Measurements from ENCODE around the gene ANXA6.

The ANXA6 gene

DNA sequence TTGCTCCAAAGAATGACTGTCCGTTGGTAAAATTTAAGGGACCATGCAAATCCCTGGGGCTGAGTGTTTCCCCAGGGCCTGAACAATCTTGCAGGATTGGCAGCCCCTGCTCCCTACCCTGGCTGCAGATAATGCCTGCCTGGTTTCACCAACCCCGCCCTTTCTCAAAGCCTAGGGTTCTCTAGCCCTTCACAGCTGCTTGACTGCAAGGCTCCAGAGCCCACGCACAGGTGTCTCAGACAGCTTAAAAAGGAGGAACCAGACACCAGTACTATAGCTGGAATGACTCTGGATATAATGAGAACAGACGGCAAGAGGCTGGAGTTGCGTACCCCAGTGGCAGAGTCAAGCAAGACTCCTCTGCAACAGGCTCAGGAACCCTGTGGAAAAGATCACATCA, 51.5 kb downstream of the ANXA6 start:
- no peak for DNase-seq

DNA sequence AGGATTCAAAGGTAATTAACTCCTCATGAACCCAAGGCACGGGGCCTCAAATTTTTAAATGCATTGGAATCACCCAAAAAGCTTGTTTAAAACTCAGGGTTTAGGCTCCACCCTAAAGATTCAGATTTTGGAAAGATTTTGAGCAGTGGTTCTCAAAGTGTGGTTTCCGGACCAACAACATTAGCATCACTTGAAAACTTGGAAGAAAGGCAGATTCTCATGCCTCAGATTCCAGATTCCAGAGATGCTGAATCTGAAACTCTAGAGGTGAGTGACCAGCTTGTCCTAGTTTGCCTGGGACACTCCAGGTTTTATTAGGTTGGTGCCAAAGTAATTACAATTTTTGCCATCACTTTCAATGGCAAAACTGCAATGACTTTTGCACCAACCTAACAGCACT, 52.0 kb downstream of the ANXA6 start:
- no peak for DNase-seq

DNA sequence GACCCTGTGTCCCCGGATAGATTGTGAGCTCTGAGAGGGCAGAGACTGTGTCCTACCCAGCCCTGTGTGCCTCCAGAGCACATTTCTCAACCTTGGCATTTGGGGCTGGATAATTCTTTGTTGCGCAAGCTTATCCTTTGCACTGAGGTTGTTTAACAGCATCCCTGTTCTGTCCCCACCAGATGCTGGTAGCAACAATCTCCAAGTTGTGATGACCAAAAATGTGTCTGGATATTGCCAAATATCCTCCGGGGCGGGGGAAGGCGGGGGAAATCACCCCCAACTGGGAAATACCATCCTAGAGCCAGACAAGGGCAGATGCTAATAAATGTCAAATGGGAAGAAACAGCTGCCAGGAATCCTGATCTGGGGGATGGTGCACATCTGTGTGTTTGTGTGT, 52.8 kb downstream of the ANXA6 start:
- DNase-seq = no peak

DNA sequence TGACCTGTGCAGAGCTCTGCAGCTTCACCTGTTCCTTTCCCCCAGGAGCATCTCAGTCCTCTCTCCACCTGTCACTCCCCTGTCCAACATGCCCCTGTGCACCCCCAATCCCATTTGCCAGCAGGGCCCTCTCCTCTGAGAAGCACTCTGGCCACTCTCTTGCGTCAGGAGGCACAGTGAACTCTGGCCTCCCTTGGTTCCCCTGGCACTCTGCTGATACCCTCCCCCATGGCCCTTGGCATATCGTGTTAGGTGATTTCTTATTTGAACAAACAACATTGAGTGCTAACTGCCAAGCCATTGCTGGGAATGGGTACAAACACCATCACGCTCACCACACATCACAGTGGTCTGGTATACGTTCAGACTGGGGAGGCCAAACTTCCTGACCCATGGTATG, 55.8 kb downstream of the ANXA6 start:
- DNase-seq = no peak

DNA sequence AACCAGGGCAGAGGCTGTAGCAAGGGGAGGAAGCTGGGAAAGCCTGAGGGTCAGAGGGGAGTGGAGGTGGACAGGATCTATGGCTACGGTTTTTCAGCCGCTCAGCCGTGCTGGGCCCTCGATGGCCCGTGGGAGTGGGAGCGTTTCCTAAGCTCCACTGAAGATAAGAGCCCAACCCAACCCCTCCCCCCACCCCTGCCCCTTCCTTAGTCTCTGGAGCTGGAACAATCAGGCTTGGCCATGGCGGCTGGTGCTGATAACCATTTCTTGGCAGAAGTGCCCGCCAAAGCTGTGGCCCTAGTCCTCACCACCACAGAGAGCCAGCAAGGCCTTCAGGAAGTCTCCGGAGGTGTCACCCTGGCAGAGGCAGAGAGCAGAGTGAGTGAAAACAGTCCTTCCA, 56.4 kb downstream of the ANXA6 start:
- no peak for DNase-seq

DNA sequence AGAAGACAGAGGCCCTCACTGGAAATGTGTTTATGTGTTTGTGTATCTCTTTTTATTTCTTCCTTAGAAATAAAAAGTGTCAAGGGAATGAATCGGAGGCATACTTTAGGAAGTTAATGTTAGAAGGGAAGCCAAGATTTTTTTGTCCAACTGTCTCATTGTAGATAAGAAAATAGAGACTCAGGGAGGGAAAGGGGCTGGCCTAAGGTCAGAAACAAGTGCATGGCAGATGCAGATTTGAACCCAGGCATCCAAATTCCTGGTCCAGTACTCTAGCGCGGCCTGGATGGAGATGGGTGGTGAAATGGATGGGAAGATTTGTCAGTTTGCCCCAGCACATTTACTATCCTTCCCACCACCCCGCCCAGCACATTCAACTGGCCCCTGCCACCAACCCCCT, 56.9 kb downstream of the ANXA6 start:
- DNase-seq = no peak

DNA sequence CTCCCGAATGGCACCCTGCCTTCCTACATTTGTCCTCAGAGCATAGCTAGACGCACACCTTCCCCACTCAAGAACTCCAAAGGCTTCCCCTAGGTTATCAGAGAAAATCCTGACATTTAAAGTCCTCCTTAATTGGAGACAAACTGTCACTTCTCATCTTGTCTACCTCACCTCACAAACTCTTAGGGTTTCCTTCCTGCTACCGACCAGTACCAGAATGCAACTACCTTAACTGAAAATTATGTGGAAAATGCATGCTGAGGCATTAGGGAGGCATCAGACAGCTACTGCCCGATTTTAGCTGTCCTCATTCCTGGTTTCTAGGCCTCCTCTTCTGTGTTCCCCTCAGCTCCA, 58.8 kb downstream of the ANXA6 start:
- DNase-seq = no peak

DNA sequence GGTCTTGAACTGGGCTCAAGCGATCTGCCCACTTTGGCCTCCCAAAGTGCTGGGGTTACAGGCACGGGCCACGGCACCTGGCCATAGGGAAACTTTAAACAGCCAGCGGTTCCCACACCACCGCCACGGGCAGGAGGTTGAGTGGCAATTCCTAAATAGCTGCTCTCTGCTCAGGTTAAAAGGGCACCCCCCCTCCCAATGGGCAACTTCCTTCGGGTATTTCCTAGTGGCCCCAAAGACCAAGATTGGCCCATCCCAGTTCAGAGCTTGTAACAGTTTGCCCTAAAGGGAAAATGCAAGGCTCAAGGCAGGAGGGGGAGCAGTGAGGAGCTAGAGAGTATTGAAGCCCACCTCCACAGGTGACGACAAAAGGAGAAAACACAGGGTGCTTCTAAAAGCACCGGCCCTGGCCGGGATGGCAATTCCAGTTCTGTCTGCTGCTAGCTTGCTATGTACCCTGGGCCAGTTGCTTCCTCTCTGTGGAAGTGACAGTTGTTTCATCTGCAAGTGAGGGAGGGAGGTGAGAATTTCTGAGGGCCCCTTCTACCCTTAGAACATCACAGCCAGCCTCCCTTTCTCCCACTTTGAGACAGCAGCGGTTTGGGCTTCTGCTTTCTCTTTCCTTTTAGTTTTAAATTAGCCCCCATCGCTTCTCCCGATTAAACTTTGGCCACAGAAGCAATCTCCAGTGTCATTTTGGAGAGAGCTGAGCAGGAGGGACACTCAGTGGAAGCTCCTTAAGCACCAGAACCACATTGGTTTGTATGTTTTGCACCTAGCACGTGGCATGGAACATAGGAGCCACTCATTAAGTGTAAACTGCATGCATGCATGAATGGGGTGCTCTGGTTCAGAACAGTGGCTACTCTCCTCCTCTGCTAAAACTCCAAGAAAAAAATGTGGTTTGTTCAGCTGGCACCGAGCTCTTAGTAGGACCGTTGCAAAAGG, 59.5 kb downstream of the ANXA6 start:
- peak in 3 of 58 donors; percentile 11 to 17 (median 15) for DNase-seq

DNA sequence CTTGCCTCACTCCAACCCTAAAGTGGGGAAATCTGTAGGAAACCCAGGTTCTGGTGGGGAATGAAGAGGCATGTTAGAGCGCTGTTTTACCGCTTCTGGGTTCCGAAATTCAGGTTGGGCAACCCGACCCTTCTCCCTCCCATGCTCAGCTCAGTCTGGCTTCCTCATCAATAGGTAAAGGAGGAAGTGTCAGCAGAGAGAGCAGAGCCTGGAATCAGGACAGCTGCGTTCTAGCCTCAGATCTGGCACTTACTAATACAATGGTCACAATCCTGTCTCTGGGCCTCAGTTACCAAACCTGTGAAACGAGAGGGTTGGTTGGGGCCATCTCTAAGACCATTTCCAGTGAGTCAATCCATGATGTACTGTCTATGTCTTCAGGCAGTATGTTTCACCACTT, 60.5 kb downstream of the ANXA6 start:
- DNase-seq = no peak

DNA sequence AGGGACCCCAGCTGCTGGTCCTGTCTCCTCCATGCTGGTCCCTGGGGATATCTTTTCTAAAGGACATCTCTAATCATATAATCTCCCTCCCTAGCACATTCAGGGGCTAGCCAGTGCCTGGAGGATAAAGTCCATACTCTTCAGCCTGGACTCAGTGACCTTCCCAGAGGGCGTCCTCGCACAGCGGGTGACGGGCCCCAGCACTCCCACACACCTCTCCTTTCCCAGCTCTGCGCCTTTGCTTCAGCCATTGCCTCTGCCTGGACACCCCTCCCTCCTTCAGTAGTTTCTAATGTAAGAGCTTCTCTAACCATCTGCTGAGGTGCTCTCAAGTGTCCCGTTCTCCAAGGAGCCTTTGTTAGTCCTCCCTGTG, 61.6 kb downstream of the ANXA6 start:
- DNase-seq = no peak

DNA sequence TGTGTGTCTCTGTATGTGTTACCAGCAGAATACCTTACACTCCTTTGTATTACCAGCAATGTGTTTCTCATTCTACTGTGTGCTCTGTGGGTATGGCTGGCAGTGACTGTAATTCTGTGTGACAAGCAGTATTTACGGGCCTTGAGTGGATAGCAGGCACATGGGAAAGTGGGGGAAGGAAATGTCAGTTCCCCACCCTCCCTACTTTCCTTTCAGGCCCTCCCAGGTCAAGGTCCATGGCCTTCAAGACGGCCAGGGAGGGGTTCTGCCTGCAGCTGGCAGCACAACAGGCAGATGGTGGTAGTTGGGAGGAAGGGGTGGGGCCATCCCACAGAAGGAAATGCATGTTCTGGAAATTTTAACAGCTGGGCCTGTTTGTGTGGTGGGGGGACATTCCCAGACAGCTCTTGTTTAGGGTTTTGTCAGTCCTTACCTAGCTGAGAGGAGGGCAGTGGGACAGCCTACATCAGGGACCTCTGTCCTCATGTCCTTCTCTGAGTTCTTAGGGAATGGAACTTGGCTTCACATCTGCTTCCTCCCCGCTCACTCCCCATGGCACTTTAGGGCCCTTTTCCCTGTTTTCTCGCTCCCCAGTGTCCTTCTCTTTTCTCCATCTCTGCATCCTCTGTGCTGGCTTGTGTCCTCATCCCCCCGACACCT, 62.1 kb downstream of the ANXA6 start:
- no peak for DNase-seq

DNA sequence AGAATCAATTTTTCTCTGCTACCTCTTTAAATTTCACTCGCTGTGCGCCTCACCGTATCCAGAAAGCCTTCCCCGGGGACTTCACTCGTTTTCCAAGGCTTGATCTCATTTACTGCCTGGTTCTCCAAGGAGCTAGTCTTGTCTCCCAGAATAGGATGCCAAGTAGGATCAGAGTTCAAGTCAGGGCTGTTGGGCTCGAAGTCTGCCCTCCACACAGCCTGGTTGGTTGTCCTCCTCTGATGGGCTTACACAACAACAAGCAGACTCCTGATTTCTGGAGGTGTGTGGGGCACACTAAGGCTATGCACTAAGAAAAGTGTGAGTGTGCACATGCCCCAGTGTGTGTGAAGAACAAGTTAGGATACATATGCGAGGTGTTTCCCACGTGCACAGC, 62.7 kb downstream of the ANXA6 start:
- DNase-seq = no peak

DNA sequence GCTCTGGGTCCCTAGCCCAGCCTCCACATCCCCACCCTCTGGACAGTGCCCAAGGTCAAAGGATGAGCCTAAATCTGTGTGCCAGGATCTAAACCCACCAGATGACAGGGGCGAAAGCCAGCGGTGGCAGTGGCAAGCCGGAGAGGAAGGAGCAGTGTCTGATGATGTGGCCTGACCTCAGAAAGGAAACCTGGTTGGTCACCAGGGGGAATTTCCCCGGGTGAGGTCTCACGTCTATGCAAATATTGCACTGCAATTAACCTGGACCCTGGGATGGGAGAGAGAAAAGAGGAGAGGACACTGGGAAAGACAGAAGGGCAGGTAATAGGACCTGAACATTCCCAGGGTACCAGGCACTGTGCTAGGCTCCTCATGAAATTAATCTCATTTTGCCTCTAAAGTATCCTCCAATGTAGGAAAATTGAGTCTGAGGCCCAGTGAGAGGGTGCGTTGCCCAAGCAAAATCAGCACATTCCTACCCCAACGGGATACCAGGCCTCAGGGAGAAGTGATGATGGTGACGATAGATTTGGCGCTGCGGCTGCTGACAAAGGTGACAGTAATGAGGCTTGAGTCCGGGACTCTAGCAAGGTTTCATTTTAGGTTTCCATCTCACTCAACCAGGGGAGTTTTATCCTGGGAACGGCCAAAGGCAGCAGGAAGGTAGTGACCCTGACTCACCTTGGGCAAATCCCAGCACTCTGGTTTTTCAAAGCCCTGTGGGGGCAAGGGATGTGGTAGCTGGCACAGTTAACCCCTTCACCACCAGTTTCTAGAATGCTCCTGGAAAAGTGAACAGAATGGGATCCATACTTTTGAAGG, 63.3 kb downstream of the ANXA6 start:
- no peak for DNase-seq

DNA sequence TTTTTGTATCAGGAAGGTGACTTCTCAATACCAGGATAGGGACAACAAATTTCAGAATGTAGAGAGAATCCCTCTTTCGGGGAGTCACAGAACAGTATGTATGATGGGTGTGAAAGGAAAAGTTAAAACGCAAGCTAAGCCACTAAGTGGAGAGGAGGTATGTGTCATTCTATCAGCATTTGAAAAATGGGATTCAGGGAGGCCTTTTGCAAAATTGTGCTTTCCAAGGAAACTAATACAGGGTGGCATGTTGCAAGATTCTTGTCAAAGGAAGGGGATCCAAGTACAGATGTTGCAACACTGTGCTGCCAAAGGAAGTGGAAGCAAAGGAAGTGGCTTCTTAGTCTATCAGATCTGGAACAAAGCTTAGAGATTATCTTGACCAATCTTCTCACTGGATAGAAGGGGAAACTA, 64.1 kb downstream of the ANXA6 start:
- no peak for DNase-seq

DNA sequence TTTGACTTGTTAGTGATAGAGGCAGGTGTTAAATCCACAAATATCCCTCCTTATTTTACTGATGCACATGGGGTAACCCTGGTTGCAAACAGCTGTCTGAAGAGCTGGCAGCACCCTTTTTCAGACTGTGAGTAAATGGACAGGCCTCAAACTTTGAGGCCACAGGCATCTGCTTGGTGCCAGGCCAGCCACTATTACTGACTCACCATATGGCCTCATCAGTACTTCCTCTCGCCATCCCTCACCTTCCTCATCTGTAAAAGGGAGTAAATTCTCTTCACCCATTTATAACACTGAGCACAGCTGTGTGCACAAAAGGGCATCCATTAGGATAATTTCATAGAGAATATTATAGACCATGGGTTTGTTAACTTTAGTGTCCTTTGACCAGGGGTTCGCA, 64.8 kb downstream of the ANXA6 start:
- DNase-seq = no peak

DNA sequence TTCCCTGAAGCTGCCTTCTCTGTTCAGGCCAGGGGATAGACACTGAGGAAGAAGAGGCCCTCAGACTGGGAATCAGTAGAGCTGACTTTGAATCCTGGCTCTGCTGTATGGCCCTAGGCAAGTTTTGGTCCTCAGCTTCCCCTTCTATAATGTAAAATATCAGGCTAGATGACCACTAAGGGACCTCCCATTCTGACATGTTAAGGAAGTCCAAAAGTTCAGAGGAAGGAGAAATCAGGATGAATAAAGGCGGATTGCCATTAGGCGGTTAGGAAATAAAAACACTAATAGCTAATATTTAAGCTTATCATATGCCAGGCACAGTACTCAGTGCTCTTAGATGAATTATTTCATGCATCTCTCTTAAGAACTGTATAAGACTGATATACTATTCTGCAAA, 67.9 kb downstream of the ANXA6 start:
- DNase-seq = no peak

DNA sequence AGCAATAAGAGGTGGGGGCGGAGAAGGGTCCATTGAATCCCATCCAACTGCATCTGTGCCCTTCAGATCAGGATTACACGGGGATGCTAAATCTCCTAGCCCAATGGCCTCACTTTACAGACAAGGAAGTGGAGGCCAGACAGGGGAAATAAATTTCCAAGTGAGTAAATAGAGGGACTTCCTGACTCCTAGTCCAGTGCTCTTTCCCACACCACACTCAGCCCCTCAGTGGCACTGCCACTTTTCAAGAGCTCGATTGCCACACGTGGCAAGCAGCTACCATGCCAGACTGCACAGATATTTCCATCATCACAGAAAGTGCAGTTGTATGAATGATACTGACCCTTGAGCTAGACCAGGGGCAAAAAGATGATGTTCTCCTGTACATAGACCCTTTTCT, 68.6 kb downstream of the ANXA6 start:
- no peak for DNase-seq

DNA sequence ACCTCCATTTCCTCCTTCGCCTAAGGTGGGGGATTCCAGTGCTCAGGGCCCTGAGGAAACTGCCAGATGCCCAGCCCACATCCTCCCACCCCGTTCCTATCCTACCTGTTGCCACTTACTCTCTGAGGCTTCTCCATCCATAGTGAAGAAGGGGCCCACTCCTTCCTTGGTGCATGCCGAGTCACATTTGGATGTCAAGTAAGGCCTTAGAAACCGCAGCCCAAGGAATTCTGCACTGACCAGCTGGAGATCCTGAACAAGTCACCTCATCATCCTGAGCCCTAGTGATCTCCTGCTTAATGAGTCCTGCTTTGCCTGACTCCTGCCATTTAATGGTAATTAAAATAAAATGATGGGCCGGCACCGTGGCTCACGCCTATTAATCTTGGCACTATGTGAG, 70.1 kb downstream of the ANXA6 start:
- DNase-seq = no peak

DNA sequence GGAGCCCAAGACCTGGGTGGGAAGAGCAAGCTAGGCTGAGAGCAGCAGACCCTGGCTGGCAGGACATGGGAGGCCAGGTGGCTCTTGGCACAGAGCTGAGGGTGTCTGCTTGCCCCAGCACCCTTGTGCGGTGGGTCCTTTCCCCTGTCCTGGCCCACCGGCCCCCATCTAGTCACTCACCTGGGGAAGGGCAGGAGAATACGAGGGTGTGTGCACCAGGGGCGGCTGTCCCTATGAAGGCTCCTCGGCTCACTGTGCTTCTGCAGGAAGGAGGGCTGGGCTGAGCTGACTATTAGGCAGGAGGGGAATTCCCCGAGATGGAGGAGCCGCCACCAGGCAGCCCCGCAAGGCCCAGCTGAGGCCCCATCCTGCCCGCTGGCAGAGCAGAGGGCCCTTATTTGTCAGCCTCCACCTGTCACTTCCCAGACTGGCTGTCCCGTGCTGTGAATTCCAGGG, 70.6 kb downstream of the ANXA6 start:
- DNase-seq = no peak

DNA sequence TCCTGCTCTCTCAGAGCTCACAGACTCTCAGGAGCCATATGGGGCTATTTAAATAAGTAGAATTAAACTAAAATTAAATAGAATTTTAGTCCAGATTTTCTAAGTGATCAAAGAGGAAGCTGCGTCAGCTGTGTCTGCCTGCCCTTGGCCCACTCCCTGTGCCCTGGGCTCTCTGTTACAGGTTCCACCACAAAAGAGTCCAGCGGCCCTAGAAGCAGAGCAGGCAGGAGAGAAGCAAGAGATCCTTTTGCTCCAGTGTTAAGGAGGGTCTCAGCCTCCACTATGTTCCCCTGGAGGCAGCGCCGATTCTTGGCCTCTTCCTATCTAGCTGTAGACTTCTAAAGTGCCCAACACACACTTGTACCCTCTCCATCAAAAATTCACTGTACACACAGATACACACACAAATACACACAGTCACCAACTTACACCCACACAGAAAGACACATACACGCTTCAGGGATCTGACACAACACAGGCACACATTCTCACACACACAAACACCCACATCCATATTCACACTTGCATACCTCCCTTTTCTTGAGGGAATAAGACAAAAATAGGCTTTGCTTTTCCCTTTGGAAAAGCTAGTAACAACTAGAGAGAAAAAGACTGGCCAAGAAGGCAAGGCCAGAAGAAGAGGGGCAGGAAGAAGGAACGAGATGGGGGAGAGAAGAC, 71.2 kb downstream of the ANXA6 start:
- DNase-seq = no peak

DNA sequence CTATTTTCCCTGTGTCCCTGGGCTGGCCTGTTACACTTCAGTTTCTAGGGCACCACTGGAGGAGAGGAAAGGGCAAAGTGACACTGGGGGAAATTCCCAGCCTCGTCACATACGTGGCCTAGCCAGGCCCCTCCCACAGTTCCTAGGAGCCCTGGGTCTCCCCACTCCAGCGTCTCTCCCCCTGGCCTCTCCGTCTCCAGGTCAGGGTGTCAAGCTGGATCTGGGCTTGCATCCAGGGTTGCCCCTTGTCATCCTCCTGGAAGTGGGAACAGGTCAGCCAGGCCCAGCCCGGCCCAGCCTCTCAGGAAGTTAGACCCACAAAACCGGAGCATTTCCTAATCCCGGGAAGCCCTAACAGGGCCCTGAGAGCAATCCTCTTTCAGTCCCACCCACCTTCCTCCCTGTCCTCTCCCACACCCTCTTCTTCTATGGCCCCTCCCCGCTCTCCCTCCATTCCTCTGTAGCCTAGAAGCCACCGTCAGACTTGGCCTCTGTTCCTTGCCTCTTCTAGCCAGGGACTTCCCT, 72.0 kb downstream of the ANXA6 start:
- DNase-seq = no peak

Data from anterior cingulate cortex (tissue), 58 donors.